GM21576 (cell line): ENCODE results near the gene MAEL.
"Not testable (repeated sequence)": the region's sequence is repeated elsewhere in the genome, so short reads cannot be mapped to it uniquely, and the experiment has no call there.

Experiments
- ATAC-seq: cut with Tn5 transposase; IDR thresholded peaks from one replicate; pipeline ENCODE4 v1.9.1; 2021; ENCODE audit warnings: mild to moderate bottlenecking, moderate library complexity; ENCODE audit not compliant: unreplicated experiment

Gene MAEL

DNA sequence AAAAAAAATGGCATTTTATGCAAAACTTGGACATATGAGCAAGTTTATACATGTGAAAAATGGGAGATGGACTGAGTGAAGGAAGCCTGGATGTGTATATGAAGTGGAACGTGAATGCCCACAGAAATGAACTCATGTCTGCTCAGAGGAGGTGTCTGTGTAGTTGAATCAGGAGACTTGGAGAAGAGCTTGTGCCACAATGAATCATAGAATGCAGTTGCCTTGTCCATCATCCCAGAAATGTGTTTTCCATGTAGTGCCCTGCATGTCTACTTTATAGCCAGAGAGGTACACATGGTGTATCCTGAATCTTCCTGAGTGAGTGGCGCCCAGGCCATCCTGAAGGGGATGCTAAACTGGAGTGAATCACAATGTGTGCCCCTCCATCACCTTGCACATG, 11.1 kb upstream of the MAEL start:
- ATAC-seq, result no peak

DNA sequence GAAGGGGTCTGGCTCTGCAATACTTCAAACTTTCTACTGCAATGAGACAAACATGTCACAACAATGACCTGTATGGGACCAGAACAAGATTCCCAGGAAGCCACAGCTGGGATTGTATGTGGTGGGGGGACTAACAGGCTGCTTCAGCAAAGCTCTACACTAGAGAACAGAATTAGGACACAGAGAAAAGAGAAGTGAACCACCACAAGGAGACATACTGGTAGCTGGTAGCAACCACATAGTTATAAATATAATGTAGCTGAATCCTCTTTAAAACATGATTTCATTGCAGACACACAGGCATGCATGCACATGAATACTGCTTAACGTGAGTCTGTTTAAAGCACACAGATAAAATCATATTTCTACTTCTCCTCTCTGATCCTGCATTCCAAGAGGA, 10.3 kb upstream of the MAEL start:
- ATAC-seq, result peak; percentile 52

DNA sequence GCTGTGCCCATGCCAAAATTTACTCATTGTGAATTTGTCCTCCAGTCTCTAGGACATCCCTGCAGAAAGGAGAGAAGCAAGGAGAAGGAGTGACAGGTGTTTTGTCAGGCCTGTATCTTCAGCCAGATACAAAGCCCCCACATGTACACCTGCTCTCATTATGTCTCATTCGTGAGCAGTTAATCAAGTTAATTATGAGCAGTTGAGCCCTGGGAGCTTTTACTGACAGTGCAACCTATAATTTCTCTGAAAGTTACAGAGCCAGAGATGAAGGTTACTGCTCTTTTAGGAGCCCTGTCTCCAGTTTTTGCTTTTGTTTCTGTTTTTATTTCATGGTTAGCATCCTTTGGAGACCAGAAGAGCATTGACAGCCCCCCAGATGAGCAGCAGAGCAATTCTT, 8.7 kb upstream of the MAEL start:
- no peak for ATAC-seq

DNA sequence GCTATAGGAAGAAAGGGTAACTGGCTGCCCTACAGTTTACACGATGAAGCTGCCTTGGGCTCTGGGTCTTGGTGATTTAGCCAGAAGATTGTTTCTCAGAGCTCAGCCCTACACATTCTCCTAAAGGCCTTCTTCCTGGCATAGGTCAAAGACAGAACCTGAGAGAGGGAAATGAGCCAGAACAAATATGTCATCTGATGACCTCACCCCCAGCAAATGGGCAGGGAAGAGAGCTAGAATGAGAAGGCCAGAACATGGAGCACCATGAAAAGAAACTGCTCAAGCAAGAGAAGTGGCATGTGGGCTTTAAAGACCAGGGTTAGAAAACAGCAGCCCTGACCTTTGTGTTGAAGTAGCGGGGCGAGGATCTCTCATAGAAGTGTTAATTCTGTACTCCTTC, 8.3 kb upstream of the MAEL start:
- ATAC-seq, result no peak

DNA sequence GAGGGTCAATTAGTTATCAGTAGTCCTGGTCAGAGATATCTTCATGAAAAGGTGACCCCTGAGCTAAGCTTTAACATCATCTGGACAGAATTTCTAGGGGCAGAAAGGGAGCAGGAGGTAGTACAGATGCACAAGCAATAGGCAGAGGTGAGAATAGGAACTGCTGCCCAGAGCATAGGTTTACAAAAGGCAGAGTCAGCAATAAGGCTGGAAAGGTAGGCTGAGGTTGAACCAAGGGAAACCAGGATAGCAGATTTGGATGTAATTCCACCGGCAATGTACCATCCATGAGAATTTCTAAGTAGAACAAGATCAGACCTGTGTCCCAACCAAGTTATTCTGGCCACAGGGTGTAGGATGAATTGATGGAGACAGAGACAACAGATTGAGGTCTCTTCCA, 7.5 kb upstream of the MAEL start:
- ATAC-seq, result no peak

DNA sequence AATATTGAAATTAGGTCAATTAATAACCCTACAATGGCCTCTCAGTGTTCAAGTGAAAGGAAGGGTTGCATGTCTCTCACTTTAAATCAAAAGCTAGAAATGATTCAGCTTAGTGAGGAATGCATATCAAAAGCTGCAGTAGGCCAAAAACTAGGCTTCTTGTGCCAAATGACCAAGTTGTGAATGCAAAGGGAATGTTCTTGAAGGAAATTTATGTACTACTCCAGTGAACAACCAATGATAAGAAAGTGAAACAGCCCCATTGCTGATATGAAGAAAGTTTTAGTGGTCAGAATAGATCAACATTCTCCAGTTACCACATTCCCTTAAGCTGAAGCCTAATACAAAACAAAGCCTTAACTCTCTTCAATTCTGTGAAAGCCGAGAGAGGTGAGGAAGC, 10.0 kb downstream of the MAEL start:
- peak; percentile 29 for ATAC-seq

DNA sequence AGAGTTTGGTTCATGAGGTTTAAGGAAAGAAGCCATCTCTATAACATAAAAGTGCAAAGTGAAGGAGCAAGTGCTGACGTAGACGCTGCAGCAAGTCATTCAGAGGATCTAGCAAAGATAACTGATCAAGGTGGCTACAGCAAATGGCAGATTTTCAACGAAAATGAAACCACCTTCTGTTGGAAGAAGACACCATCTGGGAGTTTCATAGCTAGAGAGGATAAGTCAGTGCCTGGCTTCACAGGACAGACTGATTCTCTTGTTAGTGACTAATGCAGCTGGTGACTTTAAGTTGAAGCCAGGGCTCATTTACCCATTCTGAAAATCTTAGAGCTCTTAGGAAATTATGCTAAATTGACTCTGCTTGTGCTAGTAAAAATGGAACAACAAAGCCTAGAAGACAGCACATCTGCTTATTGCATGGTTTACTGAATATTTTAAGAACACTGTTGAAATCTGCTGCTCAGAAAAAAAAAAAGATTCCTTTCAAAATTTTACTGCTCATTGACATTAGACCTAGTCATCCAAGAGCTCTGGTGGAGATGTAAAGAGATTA, 10.5 kb downstream of the MAEL start:
- ATAC-seq, result peak; percentile 70

DNA sequence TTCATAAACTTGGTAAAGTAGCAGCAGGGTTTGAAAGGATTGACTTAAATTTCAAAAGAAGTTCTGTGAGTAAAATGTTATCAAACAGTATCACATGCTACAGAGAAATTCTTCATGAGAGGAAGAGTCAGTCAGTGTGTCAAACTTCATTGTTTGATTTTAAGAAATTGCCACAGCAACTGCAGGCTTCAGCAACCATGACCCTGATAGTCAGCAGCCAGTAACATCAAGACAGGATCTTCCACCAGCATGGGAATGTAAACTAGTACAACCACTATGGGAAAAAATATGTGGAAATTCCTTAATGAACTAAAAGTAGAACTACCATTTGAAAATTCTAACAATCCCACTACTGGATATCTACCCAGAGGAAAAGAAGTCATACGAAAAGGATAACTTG, 11.5 kb downstream of the MAEL start:
- ATAC-seq, result no peak

DNA sequence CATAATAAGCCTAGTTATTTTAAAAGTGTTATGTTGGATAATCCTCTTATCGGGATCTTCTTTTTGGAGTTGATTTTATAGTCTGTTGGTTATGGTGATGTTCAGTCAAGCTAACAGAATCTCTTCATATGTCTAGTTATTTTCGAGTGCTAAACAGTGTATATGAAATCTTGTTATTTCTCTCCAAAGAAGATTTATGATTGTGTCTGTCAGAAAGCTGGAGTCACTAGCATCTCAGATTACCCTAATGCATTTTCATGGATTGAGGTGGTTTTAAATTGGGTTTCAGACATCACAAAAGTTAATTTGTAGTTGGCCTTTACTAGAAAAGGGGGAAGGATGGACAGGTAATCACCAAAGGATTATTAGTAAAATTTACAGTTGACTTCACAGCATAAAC, 13.3 kb downstream of the MAEL start:
- ATAC-seq, result no peak

DNA sequence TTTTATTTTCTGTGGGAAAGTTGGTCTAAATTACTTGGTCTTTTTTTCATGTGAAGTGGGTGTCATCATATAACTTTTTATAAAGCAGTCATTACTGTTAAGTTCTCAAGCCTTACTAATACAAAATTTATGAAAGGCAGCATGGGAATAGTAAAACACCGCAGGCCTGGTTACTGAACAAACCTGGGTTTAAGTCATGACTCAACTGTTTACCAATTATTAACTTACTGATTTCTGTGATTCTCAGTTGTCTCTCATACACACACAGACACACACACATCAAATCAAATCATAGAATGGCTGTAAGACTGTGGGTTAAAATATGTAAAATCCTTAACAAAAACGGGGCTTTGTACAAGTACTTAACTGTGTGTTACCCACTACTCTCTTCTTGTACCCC, 14.6 kb downstream of the MAEL start:
- no peak for ATAC-seq

DNA sequence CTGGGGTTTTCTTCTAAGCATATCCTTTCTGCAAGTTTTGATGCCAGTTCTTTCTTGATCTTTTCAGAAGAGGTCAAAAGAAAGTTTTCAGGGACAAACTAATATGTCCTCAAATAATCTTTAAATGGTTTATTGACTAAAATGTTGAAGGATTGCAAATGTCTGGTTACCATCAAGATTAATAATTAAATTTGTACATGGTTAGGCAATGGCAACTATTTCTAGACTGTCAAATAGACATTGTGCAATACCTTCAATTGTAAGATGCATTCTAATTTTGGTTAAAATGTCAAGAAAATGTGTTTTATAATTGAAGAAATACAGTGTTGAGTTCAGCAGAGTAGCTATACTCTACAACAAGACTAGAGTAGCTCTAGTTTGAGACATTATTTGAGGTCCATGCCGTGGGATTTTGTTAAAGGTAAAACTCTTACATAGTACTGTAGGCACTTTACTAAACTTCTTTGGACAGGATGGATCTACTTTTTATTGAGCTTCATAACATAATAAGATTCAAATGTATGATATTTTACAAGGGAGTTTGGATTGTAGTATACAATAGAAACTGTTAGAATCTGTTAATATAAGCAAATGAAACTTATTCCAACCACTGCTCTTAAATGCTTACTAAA, 22.6 kb downstream of the MAEL start:
- no peak for ATAC-seq

DNA sequence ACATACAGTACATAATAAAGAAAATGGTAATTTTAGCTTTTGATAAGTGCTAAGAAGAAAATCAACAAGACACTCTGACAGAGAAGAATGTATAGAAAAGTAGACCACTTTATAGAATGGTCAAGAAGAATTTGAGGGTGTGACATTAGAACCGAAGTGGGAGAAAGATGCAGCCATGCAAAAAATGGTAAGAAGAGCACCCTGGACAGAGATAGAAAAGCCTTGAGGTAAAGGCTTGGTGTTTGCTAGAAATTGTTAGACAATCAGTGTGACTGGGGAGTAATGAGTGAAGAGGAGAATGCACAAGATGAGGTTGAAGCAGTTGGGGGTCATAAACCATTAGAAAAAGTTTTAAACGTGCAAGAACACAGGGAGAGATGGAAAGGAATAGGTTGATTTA, 23.5 kb downstream of the MAEL start:
- no peak for ATAC-seq

DNA sequence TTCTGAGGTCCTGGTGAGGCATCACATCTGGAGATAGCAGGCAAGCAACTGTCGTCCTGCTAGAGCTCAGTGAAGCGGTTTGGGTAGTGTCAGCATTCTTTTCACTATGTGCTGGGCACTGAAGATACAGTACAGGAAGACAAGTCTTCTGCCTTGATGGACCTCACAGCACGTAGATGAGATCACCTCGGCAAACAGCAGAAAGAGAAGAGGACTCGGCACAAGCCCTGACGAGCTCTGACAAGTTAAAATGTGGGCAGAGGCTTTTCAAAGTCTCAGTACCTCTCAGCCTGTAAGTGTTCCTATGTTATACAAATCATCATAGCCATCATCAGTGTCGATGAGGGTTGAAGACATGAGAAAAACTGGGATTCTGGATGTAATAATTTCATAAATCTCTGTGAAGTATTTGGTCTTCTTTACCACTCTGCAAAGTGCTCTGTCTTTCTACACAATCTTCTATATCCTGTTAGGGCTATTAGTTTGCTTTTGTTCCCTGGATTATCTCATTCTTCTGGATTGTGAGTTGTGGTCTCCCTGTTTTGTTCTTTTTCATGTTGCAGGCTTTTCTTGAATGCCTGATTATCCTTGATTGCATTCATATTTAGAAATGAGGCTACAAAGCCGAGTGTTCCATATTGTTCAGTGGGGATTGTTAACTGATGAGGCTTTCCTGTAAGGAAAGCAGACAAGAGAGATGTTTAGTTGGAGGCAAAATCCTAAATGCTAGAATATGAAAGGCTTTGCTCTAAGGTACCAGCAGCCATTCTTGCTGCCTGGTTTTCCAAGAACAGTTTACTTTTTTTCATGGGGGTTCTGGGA, 24.2 kb downstream of the MAEL start:
- ATAC-seq, result no peak

DNA sequence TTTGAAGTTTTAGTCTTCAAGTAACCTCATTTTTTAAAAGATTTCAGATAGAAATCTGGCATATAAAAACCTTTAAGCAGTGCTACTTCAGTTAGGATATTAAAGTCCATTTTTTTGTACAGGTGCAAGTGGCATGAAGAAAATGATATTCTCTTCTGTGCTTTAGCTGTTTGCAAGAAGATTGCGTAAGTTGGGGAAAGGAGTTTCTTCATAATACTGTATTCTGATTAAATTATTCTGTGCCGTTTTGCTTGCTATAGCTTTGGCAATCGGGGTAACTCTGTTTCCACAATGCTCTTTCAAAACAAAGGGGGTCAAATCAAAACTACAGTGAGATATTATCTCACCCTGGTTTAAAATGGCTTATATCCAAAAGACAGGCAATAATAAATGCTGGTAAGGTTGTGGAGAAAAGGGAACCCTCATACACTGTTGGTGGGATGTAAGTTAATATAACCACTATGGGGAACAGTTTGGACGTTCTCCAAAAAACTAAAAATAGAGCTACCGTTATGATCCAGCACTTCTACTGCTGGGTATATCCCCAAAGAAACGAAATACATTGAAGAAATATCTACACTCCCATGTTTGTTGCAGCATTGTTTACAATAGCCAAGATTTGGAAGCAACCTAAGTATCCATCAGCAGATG, 27.1 kb downstream of the MAEL start:
- ATAC-seq, result no peak

DNA sequence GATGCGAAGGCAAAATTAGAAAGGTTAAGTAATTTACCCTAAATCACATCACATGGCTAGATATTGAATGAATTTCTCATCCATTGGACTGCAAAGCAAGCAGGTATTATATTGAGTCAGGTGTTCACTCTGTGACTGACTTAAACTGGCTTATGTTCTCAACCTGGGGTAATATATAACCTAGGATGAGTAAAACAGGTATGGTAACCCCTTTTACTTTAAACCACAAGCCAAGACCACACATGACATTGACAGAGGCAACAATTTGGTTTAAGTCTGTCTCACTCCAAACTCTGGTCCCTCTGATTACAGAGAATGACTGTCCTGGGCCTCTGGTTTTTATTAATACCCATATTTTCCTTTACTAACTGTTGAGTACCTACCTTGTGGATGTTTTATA, 33.3 kb downstream of the MAEL start:
- no peak for ATAC-seq

DNA sequence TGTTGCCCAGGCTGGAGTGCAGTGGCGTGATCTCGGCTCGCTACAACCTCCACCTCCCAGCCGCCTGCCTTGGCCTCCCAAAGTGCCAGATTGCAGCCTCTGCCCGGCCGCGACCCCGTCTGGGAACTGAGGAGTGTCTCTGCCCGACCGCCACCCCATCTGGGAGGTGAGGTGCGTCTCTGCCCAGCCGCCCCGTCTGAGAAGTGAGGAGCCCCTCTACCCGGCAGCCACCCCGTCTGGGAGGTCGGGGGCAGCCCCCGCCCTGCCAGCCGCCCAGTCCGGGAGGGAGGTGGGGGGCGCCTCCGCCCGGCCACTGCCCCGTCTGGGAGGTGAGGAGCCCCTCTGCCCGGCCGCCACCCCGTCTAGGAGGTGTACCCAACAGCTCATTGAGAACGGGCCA, 40.5 kb downstream of the MAEL start:
- ATAC-seq, result not testable (repeated sequence)

DNA sequence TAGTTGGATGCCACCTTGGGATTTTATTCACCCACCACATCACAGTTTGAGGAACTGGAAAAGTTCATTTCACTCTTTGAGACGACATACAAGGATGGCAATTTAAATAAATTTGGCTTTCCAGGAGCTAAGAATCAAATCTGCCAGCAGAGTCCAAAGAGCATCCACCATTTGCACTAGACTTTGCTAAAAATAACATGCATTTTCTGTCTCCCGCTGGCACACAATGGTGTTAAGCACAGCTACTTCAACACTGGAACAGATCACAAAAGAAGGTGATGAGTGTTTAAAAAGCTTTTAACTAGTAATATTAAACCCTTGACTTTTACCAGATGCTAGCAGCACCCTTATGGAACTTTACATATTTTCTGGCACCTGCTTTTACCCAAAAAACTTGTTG, 44.6 kb downstream of the MAEL start:
- ATAC-seq, result no peak

DNA sequence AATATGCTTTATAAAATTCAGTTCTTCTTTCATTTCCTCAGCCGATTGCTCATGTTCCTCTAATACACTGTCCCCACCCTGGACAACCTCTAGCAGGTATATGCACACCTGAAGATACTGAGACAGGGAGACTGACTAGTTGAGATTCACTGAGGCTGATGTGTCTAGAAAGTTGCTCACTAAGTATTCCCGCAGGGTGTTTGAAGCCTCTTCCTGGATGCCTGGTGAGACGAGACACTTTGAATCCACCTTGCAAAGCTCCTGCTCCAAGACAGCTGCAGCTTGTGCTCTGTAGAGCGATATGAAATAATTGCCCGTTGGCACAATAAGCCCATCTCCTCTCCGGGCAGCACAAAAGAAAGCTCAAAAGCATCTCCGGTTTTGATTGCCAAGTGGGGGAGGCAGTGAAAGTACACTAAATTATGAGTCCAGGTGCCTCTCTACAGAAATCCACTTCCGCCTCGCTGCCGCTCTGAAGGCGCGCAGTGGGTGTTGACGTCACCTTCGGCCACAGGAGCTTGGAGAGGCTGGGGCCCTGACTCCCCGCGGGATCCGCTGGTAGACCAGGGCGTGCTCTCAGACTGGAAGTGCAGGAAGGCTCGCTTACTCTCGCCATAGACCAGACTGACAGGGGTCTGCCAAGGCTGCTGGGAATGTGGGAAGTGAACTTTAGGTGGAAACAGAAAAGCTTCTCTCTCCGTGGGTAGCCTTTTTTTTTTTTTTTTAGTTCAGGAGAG, 54.8 kb downstream of the MAEL start:
- peak; percentile 97 for ATAC-seq

DNA sequence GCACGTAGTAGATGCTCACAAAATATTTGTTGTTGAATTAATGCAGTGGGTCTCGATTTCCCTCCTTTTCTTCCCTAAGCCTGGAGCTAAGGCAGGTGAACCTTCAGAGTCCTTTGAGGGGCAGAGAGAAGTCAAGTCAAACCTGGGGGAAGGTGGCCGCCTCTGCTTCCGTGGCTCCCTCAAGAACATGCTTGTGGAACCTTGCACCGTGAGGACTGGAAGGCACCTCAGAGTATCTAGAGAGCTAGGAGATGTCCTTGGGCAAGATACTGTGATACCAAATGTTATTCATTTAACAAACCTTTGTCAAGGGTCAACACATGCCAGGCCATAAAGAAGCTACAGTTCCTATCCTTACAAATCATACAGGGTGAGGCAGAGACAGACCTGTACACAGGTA, 62.8 kb downstream of the MAEL start:
- ATAC-seq, result no peak

DNA sequence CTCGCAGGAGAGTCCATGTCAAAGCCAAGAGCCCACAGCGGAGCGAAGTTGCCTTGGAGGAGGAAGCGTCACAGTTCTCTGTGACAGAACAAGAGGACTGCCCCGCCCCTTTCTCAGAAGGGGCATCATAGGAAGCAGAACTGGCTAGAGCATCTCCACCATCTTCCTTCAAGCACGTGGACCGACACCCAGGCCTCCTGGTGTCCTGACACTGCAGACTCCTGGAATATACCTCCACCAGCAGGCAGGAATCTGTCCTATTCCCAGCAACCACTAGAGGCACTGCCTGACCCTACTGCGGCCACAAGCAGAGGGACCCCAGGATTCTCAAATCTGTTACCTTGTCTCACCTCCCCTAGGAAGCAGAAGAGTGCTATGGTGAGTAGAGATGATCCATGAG, 63.3 kb downstream of the MAEL start:
- no peak for ATAC-seq

DNA sequence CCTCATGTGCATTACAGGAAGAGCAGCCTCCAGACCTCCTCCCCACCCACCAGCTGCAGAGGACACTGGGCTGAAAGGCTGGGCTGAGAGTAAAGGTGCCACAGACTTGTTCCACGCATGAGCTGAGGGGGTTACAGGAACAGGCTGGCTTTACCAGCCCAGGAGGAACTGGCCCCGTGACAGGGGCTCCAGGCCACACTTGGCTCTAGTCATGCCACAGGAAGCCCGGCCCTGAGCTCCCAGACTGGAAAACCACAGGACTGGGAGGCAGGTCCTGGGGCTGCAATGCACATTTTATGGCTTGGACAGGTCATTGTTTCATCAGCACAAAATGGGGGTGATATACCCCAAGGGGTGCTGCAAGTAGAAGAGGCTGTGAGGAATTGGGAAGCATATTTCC, 65.5 kb downstream of the MAEL start:
- ATAC-seq, result no peak
